Muscle of arm (tissue), 14 donors: ENCODE measurements around the gene TMEM234. TPM values are rescaled to one million over a fixed set of nuclear protein-coding genes. Genes with fewer than 3 reads are reported as not detected.
"Not testable (repeated sequence)": the region's sequence is repeated elsewhere in the genome, so short reads cannot be mapped to it uniquely, and the experiment has no call there.

Experiments used
- DNase-seq: peaks from one replicate; pipeline ENCODE4 v3.0.0-alpha.2; 2013
- long read RNA-seq, 11 donors: transcript quantifications; one replicate each; lab custom pipeline, GENCODE V29; 2026
- polyA plus RNA-seq, 12 donors: library from polyadenylated mRNA; unstranded; fragments of 120-200 nt; gene quantifications; one replicate each; pipeline ENCODE4 v1.2.1, GENCODE V29; 2013; ENCODE audit not compliant: insufficient read length in 12 of 12

Gene TMEM234
- 10 to 100 TPM in 4 of 12 donors, 1 to 10 TPM in 6, not detected in 2; 7.8 to 19.5 (median 9.4) TPM for polyA plus RNA-seq
- long read RNA-seq, donor 1, partial matches to known transcripts: 0 of 1 reads
- long read RNA-seq, donor 1, other reads (novel, unspliced or antisense): 0 of 1 reads
- long read RNA-seq, donor 2, partial matches to known transcripts: 0 of 2 reads
- long read RNA-seq, donor 2, other reads (novel, unspliced or antisense): 0 of 2 reads
- long read RNA-seq, donor 3, partial matches to known transcripts: 28 of 64 reads
- long read RNA-seq, donor 3, other reads (novel, unspliced or antisense): 35 of 64 reads
- long read RNA-seq, donor 4, partial matches to known transcripts: 0 of 1 reads
- long read RNA-seq, donor 4, other reads (novel, unspliced or antisense): 0 of 1 reads
- long read RNA-seq, donor 5, partial matches to known transcripts: 0 of 2 reads
- long read RNA-seq, donor 5, other reads (novel, unspliced or antisense): 0 of 2 reads
- long read RNA-seq, donor 6, partial matches to known transcripts: 36 of 79 reads
- long read RNA-seq, donor 6, other reads (novel, unspliced or antisense): 39 of 79 reads
- long read RNA-seq, donor 7, partial matches to known transcripts: 0 of 1 reads
- long read RNA-seq, donor 7, other reads (novel, unspliced or antisense): 0 of 1 reads
- long read RNA-seq, donor 8, partial matches to known transcripts: 101 of 163 reads
- long read RNA-seq, donor 8, other reads (novel, unspliced or antisense): 62 of 163 reads
- long read RNA-seq, donor 9, partial matches to known transcripts: 84 of 124 reads
- long read RNA-seq, donor 9, other reads (novel, unspliced or antisense): 38 of 124 reads
- long read RNA-seq, donor 10, partial matches to known transcripts: 0 of 1 reads
- long read RNA-seq, donor 10, other reads (novel, unspliced or antisense): 0 of 1 reads
- long read RNA-seq, donor 11, partial matches to known transcripts: 0 of 3 reads
- long read RNA-seq, donor 11, other reads (novel, unspliced or antisense): 0 of 3 reads

DNA sequence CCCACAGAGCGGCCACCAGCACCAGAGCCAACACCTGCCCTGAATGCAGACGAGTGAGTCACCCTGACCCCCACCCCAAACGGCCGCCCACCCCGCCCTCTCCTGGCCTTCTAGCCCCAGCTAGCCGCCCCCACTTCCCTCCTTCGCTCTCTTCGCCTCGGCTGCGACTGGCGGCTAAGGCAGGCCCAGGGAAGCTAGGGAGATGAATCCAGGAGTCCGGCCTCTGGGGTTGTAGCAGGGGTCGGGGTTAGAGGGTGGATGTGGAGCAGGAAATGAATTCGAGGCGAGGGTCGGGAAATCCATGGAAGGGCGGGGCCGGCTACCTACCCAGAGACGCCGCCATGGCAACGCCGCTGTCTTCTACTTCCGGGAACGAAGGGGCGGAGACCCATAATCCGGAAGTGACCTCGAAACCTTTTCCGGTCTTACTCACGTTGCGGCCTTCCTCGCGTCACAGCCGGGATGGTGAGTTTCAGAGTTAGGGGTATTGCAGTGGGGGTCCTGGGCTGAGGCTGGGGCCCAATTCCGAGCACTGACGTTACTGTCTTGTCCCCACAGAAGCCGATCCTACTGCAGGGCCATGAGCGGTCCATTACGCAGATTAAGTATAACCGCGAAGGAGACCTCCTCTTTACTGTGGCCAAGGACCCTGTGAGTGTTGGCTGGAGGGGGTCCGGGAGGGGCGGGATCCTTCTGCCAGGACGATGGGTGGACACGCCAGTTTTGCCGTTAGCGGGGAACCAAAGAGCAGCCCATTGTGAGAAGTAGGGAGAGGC is at the start of gene TMEM234, which contains the start of gene EIF3I:
TSS of gene TMEM234 (minus strand) at position 374 of the 776 bp plus-strand sequence. CDS start at position 343, 31 bp downstream.
TSS of gene EIF3I (plus strand) at position 428 of the 776 bp plus-strand sequence. CDS start at position 463, 35 bp downstream.
- peak; percentile 96 for DNase-seq

DNA sequence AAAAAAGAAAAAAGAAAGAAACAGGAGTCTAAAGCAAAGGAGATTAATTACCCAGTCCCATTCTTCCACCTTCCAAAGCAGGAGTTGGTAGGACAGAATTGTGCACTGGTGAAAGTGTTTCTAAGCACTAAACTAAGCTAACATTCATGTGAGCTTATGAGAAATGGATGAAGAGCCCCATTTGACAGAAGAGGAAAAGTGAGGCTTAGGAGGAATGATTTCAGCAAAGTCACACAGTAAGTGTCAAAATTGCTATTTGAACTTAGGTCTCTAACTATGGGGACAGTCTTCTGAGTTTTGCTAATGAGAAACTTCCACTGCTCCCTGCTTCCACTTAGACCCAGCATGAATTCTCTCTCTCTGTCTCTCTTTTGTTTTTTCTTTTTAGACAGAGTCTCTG is 47.6 kb upstream of the TMEM234 start:
- no peak for DNase-seq

DNA sequence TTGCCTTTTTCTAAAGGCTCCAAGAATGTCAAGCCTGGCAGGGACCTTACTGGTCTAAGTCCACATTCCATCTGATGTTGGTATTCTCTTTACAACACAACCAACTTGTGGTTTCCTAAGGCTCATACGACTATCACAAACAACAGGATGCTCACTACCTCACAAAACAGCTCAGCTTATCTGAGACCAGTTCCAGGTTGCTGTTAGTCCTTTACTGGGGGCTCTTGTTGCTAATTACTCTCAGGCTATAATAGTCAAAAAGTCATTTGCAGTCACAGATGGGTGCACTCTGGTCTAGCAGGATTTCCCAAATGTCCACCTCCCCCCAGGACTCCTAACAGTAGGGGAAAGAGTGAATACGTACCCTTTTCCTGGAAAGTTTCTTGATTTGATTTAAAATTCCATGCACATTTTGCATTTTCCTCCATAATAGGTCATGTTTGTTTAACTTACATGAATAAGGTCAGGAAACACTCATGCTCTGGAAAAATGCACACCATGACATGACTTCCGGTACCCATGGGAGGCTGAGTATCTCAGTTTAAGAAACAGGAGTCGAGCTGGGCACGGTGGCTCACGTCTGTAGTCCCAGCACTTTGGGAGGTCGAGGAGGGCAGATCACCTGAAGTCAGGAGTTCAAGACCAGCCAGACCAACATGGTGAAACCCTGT is 44.9 kb upstream of the TMEM234 start:
- DNase-seq: no peak

DNA sequence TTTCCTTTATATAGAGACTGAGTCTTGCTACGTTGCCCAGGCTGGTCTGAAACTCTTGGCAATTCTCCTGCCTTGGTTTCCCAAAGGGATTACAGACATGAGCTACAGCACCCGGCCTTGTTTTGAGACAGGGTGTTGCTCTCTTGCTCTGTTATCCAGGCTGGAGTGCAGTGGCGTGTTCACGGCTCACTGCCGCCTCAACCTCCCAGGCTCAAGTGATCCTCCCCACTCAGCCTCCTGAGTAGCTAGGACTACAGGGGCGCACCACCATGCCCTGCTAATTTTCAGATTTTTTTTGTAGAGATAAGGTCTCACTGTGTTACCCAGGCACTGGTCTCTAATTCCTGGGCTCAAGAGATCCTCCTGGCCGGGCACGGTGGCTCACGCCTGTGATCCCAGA is 43.7 kb upstream of the TMEM234 start:
- DNase-seq: no peak

DNA sequence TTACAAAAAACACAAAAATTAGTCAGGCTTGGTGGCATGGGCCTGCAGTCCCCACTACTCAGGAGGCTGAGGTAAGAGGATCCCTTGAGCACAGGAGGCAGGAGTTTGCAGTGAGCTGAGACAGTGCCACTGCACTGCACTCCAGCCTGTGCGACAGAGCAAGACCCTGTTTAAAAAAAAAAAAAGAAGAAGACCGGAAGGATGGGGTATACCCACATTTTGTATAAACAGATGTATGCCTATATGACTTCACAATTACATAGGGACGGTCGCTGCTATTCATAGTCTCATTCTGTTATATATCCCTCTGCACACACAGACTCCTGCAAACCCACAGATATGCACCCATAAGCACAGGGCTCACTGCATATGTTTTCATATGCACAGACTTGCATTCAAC is 41.6 kb upstream of the TMEM234 start:
- DNase-seq: no peak

DNA sequence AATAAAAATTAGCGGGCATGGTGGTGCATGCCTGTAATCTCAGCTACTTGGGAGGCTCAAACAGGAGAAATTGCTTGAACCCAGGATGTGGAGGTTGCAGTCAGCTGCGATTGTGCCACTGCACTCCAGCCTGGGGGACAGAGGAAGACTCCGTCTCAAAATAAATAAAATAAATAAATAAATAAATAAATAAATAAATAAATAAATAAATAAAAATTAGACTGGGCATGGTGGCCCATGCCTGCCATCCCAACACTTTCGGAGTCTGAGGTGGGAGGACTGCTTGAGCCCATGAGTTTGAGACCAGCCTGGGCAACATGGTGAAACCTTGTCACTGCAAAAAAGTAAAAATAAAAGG is 41.1 kb upstream of the TMEM234 start:
- DNase-seq: not testable (repeated sequence)

DNA sequence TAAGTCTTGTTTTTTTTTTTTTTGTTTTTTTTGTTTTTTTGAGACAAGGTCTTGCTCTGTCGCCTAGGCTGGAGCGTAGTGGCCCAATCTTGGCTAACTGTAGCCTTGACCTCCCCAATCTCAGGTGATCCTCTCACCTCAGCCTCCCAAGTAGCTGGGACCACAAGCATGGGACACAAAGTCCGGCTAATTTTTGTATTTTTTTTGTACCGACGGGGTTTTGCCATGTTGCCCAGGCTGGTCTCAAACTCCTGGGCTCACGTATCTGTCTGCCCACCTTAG is 35.0 kb upstream of the TMEM234 start:
- no peak for DNase-seq

DNA sequence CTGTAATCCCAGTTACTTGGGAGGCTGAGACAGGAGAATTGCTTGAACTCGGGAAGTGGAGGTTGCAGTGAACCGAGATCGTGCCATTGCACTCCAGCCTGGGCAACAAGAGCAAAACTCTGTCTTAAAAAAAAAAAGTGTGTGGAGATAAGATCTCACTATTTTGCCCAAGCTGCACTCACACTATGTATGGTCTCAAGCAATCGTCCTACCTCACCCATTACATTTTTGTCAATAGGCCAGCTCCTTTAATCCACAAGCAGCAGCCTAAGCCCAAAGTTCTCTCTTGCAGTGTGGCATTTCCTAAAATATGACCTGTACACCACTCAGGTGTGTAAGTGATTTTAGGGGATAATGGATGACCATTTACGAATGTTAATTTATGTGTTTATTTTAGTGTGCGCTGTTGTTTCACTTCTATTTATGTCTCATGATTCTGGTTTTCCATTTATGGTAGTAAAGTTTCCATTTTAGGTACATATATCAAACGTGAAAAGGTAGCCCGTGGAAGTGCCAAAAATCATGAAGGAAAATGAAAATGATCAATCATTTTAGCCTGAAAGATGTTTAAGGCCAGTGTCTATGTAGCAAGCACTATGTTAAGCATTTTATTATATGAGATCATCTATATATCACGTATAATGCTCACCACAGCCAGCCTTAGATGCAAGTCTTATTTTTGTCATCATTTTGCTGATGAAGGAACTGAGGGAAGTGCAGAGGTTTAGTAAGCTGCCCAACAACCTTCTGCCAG is 34.5 kb upstream of the TMEM234 start:
- no peak for DNase-seq

DNA sequence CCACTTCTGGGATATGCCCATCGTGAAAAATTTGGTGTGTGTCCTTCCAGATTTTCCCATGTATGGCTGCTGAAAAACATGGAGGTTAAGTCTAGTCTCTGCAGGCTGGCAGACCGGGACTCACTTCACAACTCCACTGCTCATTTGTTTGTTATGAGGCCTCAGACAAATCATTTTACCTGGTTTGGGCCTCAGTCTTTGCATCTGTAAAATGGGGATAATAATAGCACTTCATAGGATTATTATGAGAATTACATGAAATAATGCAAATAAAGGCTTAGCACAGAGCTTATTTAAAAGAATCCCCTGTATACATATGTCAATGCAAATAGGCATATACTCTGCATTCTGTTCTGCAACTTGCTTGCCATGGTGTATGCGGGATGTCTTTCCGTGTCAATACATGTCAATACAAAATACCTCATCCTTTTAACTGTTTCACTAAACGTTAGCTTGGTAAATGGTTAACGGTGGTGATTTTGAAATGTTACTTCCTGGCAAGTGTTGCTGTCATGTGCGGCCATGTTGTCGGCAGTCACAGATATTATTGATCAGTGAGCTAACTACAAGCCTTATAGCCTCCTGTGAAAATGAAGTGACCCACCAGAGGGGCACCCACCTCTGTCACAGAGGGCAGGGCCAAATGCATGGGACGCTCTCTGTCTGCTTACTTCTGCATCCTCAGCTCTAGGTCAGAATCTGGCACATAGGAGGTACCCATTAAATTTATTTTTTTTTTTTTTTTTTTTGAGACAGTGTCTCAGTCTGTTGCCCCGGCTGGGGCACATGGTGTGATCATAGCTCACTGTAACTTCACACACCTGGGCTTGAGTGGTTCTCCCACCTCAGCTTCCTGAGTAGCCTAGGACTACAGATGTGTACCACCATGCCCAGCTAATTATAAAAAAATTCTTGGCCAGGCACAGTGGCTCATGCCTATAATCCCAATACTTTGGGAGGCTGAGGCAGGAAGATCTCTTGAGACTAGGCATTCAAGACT is 33.2 kb upstream of the TMEM234 start:
- DNase-seq: no peak

DNA sequence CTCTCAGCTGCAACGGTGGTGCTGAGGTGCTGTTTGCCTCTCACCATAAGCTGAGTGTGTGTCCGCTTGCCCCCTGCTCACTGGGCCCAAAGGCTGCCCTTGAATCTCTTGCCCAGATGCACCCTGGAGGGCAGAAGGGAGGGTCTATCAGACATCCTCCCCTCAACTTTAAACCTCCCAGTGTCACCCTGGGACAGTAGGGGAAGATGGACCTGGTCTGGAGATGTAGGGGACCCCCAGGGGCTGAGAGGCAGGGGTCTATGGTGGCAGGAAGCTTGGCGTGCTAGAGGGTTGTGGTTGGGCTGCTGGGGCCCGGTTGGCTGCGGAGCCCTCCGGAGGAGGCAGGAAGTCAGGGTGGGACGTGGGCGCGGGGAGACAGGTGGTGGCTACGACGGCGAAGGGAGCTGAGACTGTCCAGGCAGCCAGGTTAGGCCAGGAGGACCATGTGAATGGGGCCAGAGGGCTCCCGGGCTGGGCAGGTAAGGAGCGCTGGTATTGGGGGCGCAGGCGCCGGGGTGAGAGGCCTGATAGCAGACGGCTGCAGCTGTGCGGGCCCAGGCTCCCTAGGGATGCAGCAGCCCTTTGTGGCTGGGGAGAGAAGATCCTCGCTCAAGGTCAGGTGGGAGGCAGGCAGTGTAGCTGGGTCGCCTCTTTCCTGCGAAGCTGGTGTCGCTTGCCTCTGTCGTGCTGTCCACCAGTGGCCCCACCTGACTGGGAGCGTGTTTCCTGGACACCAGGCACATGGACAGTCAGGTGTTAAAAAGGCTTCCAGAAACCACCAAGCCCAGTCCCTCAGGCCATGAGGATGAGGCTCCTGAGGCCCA is 29.0 kb upstream of the TMEM234 start, which contains the start of gene LCK:
TSS of gene LCK (plus strand) at position 373 of the 824 bp plus-strand sequence. CDS start 23,065 bp downstream, outside the sequence.
- DNase-seq: no peak

DNA sequence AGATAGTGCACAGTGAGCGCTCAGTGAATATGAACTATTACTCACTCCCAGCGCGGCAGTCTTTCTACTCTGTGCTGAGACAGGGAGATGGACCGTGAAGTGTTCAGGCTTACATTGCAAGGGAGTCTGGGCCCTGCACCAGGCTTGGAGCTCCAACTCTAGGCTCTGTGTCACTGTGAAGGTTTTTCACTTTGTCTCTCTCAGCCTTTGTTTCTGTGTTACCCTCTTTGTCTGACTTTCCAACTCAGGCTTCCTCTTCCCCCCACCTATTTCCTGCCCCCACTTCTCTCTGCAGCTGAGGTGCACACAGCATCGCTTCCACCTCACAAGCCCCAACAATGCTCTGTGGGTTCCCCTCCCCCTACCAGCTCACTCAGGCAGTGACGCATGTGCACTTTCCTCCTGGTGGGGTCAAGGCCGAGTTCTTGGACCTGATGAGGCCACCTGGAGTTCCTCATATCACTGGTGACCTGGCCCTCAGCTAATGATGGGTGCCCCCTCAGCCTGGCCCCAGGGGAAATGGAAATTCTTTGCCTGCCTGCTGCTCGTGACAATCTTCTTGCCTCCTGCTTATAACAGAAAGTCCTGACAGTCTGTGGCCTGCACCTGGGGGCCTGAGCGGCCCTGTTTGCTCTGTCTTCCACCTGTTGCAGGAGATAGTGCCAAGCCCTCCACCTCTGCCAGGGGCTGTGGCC is 27.8 kb upstream of the TMEM234 start:
- DNase-seq: no peak

DNA sequence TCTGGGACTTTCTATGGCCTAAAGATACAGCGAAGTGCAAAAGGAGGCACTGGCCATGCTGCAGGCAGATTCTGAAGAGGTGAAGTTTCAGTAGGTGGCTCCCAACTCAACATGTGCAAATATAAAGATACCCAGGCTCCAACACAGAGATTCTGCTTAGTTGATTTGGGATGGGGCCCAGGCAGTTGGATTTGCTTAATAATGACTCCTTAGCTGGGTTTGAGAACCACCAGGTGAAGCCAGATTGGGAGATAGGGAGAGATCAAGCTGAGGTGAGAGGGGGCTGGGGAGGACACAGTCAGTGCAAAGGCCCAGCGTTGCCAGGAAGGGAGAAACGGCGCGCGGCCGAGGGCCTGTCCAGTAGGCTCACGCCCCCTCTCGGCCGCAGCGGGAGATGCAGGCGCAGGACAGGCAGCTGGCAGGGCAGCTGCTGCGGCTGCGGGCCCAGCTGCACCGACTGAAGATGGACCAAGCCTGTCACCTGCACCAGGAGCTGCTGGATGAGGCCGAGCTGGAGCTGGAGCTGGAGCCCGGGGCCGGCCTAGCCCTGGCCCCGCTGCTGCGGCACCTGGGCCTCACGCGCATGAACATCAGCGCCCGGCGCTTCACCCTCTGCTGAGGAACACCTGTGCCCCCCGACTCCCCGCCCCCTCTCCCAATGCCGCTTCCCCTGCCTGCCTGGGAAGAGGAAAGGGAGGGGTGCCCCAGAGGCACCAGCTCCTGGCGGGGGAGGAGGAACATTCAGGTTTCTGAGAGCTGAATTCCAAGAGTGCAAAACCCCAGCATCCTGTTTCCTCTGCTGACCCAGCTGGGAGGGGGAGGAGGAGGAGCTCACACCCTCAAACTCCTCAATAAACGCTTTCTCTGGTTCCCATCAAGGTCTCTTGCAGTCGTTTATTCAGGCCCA is 26.1 kb upstream of the TMEM234 start:
- no peak for DNase-seq

DNA sequence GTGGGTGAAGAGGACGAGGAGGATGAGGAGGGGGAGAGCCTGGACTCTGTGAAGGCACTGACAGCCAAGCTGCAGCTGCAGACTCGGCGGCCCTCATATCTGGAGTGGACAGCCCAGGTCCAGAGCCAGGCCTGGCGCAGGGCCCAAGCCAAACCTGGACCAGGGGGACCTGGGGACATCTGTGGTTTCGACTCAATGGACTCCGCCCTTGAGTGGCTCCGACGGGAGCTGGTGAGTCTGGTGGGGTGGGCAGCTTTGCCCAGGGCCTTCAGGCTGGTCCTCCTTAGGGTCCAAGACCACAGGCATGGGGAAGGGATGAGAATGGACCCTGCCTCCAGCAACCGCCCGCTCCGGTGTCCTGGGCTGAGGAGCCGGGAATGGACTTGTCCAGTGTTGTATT is 25.3 kb upstream of the TMEM234 start:
- no peak for DNase-seq

DNA sequence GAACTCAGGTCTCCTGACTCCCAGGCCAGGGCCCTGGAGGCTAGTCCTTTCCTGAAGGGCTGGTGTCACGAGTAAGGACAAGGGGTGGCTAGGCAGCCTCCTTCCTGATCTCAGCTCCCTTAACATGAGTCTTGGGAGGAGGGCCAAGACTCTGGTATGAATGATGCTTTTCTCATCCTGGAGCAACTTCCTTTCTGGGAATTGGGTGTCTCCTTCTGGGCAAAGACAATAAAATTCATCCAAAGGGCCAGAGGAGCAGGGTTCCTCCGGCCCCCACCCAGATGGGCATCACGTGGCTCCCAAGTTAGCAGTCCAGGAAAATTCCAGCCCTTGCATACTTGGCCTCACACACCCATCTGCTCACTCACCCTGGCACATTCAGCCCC is 24.7 kb upstream of the TMEM234 start, which contains the start of gene FAM167B:
TSS of gene FAM167B (plus strand) at position 335 of the 386 bp plus-strand sequence. CDS start 200 bp downstream, outside the sequence.
- no peak for DNase-seq

DNA sequence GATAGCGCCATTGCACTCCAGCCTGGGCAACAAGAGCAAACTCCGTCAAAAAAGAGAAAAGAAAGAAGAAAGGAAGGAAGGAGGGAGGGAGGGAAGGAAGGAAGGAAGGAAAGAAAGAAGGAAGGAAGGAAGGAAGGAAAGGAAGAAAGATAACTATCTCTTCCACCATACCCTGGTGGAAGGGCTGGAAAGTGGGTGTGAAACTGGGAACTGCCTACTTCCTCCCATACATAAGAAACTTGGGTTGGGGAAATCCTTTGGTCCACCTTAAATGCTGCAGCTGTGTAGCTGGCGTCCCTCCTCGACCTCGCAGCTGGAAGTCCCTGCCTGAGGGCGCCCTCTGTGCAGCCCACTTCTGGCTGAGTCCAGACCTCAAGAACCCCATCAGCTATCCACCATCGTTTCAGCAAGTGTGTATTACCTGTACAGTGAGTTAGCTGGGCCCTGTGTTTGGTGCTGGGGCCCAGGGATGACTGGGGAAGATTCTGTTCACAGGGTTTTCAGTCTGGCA is 20.2 kb upstream of the TMEM234 start:
- peak; percentile 75 for DNase-seq
